NK-92 (cell line): ENCODE data around the gene B3GAT2.
"Not testable (repeated sequence)": the region's sequence is repeated elsewhere in the genome, so short reads cannot be mapped to it uniquely, and the experiment has no call there.

Experiments
- DNase-seq: peaks from one replicate; lab custom pipeline; 2025; ENCODE audit not compliant: unreplicated experiment; lab: John Stamatoyannopoulos, UW

The B3GAT2 gene, protein sequence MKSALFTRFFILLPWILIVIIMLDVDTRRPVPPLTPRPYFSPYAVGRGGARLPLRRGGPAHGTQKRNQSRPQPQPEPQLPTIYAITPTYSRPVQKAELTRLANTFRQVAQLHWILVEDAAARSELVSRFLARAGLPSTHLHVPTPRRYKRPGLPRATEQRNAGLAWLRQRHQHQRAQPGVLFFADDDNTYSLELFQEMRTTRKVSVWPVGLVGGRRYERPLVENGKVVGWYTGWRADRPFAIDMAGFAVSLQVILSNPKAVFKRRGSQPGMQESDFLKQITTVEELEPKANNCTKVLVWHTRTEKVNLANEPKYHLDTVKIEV

DNA sequence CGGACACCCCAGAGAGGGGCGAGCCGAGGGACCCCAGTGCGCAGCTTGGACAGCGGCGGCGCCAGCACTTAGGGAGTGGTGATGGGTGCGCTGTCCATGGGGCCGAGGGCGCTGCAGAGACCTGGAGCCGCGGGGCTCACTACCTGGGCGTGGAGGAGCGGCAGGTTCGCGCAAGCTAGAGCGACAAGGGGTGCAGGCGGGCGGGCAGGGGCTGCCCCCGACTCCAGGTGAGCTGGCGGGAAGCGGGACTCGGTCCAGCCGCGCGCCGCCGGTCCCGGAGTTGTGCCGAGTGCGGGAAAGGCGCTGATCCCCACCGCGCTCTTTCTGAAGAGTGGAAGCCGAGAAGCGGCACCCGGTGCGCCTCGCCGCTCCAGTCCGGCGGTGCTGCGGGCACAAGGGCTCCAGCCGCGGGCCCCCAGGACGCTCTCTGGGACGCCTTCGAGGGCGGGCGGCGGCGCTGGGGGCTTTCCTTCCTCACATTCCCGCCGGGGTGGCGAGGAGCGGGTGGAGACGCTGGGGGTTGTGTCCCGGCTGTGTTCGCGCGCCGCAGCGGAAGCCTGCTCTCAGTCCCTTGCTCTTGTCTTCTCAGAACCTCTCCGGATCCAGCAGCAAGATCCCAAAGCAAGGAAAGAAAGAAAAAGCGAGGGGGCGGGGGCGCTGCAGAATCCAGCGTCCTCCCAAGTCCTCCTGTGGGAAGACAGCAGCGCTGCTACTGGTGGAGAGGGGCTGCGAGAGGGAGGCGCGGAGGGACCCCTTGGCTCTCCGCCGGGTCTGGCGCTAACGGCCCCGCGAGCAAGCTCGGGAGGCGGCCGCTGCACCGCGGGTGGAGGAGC is at the start of gene B3GAT2:
Gene B3GAT2 (minus strand): TSS at position 610 of the 833 bp plus-strand sequence. CDS start 631 bp downstream, outside the sequence.
- no peak for DNase-seq

DNA sequence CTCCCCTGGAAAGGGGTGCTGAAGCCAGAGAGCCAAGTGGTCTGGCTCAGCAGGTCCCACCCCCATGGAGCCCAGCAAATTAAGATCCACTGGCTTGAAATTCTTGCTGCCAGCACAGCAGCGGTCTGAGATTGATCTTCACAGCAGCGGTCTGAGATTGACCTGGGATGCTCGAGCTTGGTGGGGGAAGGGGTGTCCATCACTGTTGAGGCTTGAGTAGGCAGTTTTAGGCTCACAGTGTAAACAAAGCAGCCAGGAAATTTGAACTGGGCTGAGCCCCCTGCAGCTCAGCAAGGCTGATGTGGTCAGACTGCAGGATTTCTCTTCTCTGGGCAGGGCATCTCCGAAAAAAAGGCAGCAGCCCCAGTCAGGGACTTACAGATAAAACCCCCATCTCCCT is 41.3 kb upstream of the B3GAT2 start:
- DNase-seq = no peak

DNA sequence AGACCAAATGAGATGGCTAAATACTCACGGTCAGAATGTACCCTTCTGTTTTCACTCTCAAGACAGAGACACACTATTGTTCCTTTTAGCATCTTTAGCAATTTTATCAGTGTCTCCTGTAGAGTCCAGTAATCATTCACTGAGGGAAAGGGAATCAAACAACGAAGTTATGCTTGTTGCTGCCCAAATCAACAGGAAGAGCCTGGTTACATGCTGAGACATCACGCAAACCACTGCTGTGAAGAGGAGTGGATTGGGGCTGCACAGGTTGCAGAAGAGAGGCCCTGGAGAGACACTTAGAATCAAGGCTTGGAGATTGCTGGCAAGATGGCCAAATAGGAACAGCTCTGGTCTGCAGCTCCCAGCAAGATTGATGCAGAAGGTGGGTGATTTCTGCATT is 40.5 kb upstream of the B3GAT2 start:
- DNase-seq = no peak

DNA sequence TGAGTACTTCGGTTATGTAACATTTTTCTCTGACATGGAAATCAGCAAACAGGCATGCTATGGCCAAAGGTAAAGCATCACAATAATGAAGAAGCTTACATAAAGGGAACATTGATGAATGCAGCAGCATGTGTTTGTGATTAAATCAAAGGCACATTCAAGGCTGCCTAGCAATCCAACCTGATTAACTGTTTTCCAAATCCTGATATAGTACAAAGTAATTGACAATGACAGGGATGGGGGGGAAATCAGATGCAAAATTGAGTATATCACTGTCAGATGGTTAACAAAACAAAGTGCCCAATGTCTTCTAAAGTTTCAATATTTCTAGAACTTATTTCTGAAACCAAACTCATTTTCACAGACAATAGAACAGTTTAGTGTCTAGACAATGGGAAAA is 39.2 kb upstream of the B3GAT2 start:
- DNase-seq = no peak

DNA sequence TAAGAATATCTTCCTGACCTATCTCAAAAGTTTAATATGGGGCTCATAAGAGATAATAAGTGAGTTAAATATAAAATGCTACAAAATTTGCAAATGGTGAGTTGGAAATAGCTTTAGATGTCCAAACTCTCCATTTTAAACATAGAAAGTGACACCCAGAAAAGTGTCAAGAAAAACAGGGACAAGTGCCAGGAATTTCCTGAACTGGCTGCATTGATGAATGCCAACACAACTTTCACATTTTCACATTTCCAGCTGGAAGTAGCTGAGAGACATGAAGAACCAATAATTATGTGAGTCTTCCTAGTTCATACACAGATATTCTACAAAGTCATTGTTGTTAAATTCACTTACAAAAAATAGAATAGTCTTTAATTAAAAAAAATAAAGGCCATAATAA is 38.6 kb upstream of the B3GAT2 start:
- DNase-seq = no peak

DNA sequence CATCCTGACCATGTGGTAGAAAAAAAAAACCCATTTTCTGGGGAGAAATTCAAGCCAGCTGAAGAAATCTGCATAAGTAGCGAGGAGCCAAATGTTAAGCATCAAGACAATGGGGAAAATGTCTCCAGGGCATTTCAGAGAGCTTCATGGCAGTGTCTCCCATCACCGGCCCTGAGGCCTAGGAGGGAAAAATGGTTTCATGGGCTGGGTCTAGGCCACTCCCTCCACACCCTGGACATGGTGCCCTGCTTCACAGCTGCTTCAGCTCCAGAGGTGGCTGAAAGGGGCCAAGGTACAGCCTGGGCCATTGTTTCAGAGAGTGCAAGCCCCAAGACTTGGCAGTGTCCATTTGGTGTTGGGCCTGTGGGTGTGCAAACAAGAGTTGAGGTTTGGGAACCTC is 34.4 kb upstream of the B3GAT2 start:
- DNase-seq = no peak

DNA sequence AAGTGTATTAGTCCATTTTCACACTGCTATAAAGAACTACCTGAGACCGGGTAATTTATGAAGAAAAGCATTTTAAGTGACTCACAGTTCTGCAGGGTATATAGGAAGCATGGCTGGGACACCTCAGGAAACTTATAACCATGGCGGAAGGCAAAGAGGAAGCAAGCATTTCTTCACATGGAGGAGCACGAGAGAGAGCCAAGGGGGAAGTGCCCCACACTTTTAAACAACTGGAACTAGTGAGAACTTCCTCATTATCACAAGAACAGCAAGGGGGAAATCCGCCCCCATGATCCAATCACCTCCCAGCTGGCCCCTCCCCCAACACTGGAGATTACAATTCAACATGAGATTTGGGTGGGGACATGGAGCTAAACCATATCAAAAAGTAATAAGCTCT is 28.3 kb upstream of the B3GAT2 start:
- no peak for DNase-seq

DNA sequence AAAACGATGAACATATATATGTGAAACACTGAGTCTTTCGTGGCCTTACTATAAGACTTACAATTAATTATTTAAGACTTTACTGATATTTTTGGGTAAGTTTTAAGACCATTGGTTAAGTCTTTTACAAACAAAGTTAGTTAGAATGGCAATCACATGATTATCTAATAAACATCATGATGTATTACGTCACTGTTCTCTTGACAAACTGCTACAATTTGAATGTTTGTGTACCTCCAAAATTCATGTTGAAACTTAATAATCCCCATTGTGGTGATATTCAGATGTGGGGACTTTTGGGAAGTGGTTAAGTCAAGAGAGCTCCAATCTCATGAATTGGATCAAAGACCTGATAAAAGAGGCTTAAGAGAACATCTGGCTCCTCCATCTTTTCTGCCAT is 25.9 kb upstream of the B3GAT2 start:
- no peak for DNase-seq

DNA sequence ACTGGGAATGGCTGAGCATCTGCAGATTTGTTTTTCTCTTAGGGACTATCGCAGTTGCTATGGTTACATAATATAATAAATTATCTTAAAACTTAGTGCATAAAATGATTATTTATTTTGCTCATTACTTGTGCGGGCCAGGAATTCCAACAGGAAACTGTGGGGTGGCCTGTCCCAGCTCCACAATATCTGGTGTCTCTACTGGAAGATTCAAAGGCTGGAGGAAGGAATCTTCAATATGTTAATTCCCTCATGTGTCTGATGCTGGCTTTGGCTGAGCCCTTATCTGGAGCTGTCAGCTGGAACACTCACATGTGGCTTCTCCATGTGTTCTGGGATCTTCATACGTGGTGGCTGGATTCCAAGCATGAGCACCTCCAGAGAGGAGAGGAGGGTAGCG is 23.9 kb upstream of the B3GAT2 start:
- no peak for DNase-seq

DNA sequence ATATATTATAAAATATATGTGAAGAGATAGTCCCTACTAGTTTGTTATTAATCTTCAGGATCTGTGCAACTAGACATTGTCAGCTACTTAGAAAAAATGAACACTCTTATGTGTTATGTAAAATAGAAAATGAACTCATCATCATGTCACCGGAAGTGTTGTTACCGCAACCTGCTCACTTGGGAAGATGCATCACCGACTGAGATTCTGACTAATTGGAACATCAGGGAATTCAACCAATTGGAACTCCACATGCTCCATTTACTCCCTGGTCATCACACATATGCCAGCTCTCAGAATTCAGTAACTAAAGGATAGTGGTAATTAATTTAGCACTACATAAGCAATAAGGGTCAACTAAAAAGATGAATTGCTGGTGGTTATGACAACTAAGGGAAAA is 16.7 kb upstream of the B3GAT2 start:
- DNase-seq = no peak

DNA sequence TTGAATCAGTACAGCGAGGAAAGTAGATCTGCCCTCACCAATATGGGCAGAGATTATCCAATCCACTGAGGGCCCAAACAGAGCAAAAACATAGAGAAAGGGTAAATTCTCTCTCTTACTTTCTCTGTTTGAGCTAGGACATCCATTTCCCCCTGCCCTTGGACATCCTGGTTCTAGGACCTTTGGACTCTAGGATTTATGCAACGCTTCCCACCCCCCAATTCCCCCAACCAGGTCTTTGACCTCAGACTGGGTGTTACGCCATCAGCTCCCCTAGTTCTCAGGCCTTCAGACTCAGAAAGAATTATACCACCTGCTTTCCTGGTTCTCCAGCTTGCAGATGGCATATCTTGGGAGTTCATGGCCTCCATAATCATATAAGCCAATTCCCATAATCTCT is 10.2 kb upstream of the B3GAT2 start:
- no peak for DNase-seq

DNA sequence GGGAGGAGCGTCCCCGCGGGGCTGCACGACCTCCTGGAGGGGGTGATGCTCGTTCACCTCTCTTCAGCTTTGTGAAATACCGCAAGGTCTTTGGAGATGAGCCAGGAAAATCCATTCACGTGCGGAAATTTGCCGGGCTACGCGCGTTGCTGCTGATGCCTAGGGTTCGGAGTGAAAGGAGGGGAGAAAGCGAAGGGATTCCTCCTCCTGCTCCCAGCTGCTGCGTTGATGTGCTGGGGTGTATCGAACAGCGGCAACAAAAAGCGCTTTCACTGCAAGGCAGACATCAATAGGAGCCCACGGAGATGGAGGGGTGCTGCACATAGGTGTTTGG is 391 bp upstream of the B3GAT2 start:
- DNase-seq = no peak

DNA sequence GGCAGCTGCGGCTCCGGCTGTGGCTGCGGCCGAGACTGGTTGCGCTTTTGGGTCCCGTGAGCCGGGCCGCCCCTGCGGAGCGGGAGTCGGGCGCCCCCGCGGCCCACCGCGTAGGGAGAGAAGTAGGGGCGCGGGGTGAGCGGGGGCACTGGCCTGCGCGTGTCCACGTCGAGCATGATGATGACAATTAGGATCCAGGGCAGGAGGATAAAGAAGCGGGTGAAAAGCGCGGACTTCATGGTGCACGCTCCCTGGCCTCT is 739 bp downstream of the B3GAT2 start:
- DNase-seq = no peak

DNA sequence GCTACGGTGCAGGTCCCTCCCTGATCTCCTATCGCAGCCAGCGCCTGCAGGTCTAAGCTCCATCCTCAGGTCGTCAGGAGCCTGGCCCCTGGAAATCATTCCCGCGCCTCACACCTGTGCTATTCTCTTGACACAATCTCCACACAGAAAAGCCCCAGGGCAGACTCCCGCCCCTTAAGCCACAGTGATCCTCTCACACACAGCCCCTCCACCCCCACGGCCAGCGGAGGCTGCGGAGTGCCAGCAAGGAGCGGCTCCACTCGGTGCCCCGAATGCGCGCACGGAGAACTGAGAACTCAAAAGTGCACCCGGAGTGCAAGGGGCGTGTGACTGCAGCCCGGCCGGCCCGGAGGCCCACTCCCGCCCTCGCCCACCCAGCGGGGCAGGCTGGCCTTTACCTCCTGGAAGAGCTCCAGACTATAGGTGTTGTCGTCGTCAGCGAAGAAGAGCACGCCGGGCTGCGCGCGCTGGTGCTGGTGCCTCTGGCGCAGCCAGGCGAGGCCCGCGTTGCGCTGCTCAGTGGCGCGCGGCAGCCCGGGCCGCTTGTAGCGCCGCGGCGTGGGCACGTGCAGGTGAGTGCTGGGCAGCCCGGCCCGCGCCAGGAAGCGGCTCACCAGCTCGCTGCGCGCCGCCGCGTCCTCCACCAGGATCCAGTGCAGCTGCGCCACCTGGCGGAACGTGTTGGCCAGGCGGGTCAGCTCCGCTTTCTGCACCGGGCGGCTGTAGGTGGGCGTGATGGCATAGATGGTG is 1.2 kb downstream of the B3GAT2 start:
- no peak for DNase-seq

DNA sequence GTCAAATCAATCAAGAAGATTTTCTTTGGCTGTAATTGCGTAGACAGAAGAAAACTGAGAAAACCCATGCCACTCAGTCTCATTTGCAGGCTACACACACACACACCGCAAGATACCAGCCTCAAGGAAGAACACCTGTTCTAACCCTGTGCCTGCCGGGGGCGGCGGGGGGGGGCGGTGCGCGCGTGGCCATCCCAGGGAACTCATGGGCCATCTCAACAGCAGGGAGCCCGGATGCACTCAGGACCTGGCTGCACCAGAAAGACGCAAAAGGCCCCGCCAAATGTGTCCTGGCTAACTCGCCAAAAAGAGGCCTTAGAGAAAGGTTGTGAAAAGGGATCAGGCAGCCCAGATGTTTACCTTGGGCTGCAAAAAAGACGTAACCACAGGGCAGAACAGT is 2.1 kb downstream of the B3GAT2 start:
- no peak for DNase-seq

DNA sequence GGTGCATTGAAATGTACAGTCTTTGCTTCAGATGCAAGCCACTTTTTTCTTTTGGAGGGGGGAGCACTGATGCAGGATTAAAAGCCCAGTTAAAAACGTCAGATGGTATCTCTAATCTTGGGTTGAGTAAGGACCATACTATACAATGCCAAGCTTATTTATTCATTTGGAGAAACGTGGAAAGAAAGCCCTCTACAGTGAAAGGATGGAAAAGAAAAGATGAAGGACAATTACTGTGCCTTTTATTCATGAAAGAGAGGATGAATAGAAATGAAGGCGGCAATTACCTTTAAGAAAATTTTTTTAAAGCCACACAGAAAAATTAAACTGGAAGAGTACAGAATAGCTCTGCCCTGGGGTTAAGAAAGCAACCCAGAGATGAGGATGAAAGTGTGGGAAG is 2.7 kb downstream of the B3GAT2 start:
- no peak for DNase-seq

DNA sequence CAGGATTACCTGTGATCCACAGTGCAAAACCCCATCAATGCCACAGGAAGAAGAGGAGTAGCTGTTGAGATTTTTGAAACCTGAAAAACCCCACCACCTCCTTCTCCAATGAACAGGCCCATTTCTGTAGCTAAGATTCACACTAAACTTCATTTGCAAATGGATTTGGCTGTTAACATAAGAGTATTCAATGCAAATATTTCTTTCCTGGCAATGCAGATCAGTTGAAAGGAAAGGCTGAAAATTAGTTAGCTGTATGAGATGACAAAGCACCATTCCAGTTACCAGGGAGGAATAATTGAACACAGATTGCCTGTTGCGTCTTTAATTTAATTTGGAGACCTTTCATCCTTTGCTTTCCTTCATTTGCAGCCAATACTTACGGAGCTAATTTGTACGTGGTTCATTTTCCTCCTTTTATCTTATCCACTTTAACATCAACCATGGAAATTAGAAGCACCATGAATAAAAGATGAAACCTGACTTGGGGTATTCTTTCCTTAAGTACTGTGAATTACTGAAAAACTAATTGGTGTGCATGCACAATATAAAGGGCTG is 4.2 kb downstream of the B3GAT2 start:
- no peak for DNase-seq

DNA sequence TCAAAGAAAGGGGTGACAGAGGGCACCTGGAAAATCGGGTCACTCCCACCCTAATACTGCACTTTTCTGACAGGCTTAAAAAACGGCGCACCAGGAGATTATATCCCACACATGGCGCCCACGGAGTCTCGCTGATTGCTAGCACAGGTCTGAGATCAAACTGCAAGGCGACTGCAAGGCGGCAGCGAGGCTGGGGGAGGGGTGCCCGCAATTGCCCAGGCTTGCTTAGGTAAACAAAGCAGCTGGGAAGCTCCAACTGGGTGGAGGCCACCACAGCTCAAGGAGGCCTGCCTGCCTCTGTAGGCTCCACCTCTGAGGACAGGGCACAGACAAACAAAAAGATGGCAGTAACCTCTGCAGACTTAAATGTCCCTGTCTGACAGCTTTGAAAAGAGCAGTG is 12.5 kb downstream of the B3GAT2 start:
- DNase-seq = not testable (repeated sequence)

DNA sequence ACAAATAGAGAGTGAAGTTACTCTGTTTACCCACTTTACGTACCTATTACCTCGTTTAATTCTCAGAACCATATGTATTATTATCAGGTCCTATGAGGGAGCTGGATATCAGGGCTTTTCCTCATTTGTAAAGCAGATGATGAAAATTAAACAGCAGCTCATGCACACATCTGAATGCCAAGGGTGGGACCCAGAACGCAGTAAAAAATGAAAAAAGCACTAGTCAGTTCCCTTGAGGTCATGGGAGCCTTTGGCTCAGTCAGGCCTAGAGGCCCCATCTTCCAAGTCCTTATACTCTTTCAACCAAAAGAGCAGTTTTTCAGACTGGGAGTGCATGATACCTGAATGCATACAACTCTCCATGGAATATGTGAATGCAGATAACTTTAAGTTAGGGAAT is 23.0 kb downstream of the B3GAT2 start:
- no peak for DNase-seq

DNA sequence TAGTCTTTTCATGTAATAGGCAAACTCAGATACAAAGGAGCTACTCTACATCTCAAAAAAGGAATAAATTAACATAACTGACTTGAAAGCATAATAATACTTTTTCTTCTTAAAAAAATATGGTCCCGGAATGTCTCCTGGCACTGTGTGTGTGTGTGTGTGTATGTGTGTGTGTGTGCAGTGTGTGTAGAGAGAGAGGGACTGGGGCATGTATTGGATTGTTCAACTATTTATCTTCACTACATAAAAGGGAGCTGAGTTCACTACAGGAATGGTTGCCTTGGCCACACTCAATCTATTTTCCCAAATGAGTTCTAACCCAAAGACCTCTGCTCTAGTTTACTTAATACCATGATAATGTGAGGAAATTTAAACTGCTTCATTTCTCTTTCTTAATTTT is 51.1 kb downstream of the B3GAT2 start:
- DNase-seq = no peak

DNA sequence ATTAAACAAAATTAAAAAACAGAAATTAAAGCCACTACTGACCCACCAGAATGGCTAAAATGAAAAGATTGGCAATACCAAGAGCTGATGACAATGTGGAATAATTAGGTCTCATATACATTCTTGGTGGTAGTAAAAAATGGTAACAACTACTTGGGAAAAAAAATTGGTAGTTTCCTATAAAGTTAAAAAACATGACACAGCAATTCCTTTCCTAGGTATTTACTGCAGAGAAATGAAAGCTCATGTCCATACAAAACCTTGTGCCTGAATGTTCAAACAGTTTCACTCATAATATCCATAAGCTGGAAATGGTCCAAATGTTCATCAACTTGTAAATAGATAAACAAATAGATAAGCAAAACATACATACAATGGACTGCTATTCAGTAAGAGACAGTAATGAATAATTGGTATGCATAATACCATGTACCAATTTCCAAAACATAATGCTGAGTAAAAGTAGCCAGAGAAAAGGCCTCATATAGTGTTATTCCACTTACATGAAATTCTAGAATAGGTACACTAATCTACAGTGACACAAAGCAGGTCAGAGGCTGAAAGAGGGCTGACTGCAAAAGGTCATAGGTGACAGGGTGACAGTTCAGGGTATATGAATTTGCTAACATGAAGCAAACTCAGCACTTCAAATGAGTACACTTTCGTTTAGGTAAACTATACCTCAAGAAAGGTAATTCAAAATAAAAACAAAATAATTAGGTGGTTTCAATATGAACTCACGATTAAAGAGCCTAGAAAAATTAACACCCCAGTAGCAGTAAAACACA is 53.0 kb downstream of the B3GAT2 start:
- no peak for DNase-seq
